H1 (cell line): Measurements from ENCODE around the gene POLR2M. TPM values are rescaled to one million over a fixed set of nuclear protein-coding genes. Genes with fewer than 3 reads are reported as not detected.

ENCODE experiments used
- CTCF ChIA-PET: fragments of 300-600 bp; sonication (Branson Sonifier 250); formaldehyde crosslinking; loops from one replicate; lab custom pipeline; 2021; ENCODE audit not compliant: partially characterized antibody; lab: Charles Lee
- POLR2A ChIA-PET: fragments of 300-600 bp; sonication (Branson Sonifier 250); formaldehyde crosslinking; loops from one replicate; lab custom pipeline; 2021; ENCODE audit warnings: inconsistent platforms; ENCODE audit not compliant: partially characterized antibody; lab: Charles Lee
- DNase-seq, 2 experiments: peaks; one replicate each; pipeline versions ENCODE4 v3.0.0 to v3.0.0-alpha.2; 2010 to 2022; ENCODE audit warnings: low spot score in 2 of 2, low read depth in 1 of 2, mixed read lengths in 1 of 2
- FAIRE-seq: peaks from 2 replicates; lab custom pipeline; 2011; peaks lifted over from hg19 to GRCh38; lab: Jason Lieb, UNC
- H2AFZ ChIP-seq: 2 replicates; pipeline ENCODE4 v1.8.1; 2012; ENCODE audit warnings: low read length, inconsistent platforms
- H2AK5ac ChIP-seq: 2 replicates; pipeline ENCODE4 v1.6.1; 2013; ENCODE audit warnings: low read depth, low read length
- H2BK120ac ChIP-seq: replicated peaks from 2 replicates; pipeline ENCODE3; 2013; ENCODE audit warnings: low read depth, low read length, inconsistent platforms
- H2BK12ac ChIP-seq: 2 replicates; pipeline ENCODE4 v1.6.1; 2013; ENCODE audit warnings: low read depth, low read length
- H2BK15ac ChIP-seq: 2 replicates; pipeline ENCODE4 v1.6.1; 2013; ENCODE audit warnings: low read length
- H2BK20ac ChIP-seq: 2 replicates; pipeline ENCODE4 v1.6.1; 2013; ENCODE audit warnings: low read length
- H2BK5ac ChIP-seq: 2 replicates; pipeline ENCODE4 v1.6.1; 2013; ENCODE audit warnings: low read depth, low read length
- H3K14ac ChIP-seq: 2 replicates; pipeline ENCODE4 v1.6.1; 2013; ENCODE audit warnings: inconsistent platforms; ENCODE audit not compliant: insufficient read length
- H3K18ac ChIP-seq: 2 replicates; pipeline ENCODE4 v1.6.1; 2013; ENCODE audit warnings: low read length; ENCODE audit errors: extremely low read depth
- H3K23ac ChIP-seq: 2 replicates; pipeline ENCODE4 v1.6.1; 2013; ENCODE audit warnings: inconsistent platforms; ENCODE audit not compliant: insufficient read length
- H3K23me2 ChIP-seq: 2 replicates; pipeline ENCODE4 v1.6.1; 2013; ENCODE audit warnings: low read depth, low read length
- H3K27ac ChIP-seq: 2 replicates; pipeline ENCODE4 v1.6.1; 2011; ENCODE audit warnings: low read depth, low read length, inconsistent platforms
- H3K27me3 ChIP-seq, 4 experiments: replicated peaks in 1 of 4; 1 replicate in 1 of 4; 2 replicates in 3 of 4; pipeline versions ENCODE4 v1.6.1 to v1.8.1; 2011 to 2013; ENCODE audit warnings: low read length in 3 of 4, mild to moderate bottlenecking in 3 of 4, inconsistent platforms in 2 of 4, mixed read lengths in 2 of 4, moderate library complexity in 1 of 4; ENCODE audit not compliant: control insufficient read depth in 3 of 4, insufficient read depth in 3 of 4; ENCODE audit errors: extremely low read depth in 1 of 4
- H3K36me3 ChIP-seq, 4 experiments: 2 replicates each; pipeline versions ENCODE4 v1.6.1 to v1.8.1; 2011 to 2013; ENCODE audit warnings: mild to moderate bottlenecking in 4 of 4, low read length in 3 of 4, moderate library complexity in 2 of 4, control low read depth in 1 of 4, inconsistent platforms in 1 of 4; ENCODE audit not compliant: insufficient read depth in 4 of 4, control insufficient read depth in 2 of 4
- H3K4ac ChIP-seq: replicated peaks from 2 replicates; pipeline ENCODE3; 2013; ENCODE audit warnings: low read length, low read depth, mixed read lengths, inconsistent platforms; ENCODE audit not compliant: insufficient read length
- H3K4me1 ChIP-seq, 4 experiments: replicated peaks in 1 of 4; 1 replicate in 1 of 4; 2 replicates in 3 of 4; pipeline versions ENCODE4 v1.6.1 to v1.8.1; 2011 to 2013; ENCODE audit warnings: low read length in 3 of 4, inconsistent platforms in 2 of 4, mixed read lengths in 1 of 4; ENCODE audit not compliant: insufficient read depth in 4 of 4, control insufficient read depth in 3 of 4
- H3K4me2 ChIP-seq, 2 experiments: 2 replicates each; pipeline versions ENCODE4 v1.6.1 to v1.8.1; 2011 to 2013; ENCODE audit warnings: low read depth in 2 of 2, low read length in 2 of 2, control low read depth in 1 of 2, inconsistent platforms in 1 of 2, mild to moderate bottlenecking in 1 of 2; ENCODE audit not compliant: insufficient read depth in 1 of 2
- H3K4me3 ChIP-seq, 4 experiments: fragments of 200-600, 300-600 bp in 1 of 4; sonication (generic), shearing (Covaris generic), sonication (Bioruptor Twin) in 1 of 4; 2 replicates each; pipeline versions ENCODE4 v1.5.1 to v1.8.1; 2011 to 2016; ENCODE audit warnings: low read length in 4 of 4, low read depth in 3 of 4, control low read depth in 2 of 4, inconsistent platforms in 2 of 4, mild to moderate bottlenecking in 2 of 4, mixed read lengths in 1 of 4, moderate library complexity in 1 of 4; ENCODE audit not compliant: insufficient read depth in 2 of 4; ENCODE audit errors: extremely low read depth in 1 of 4
- H3K56ac ChIP-seq: replicated peaks from 2 replicates; pipeline ENCODE3; 2013; ENCODE audit warnings: low read depth, mild to moderate bottlenecking, mixed read lengths, low read length, inconsistent platforms; ENCODE audit not compliant: insufficient read length
- H3K79me1 ChIP-seq: 2 replicates; pipeline ENCODE4 v1.6.1; 2013; ENCODE audit warnings: low read depth, low read length, control low read depth
- H3K79me2 ChIP-seq, 2 experiments: 2 replicates each; pipeline versions ENCODE4 v1.6.1 to v1.8.1; 2012 to 2013; ENCODE audit warnings: low read length in 2 of 2, mild to moderate bottlenecking in 2 of 2, inconsistent platforms in 1 of 2; ENCODE audit not compliant: insufficient read depth in 2 of 2, control insufficient read depth in 1 of 2
- H3K9ac ChIP-seq, 4 experiments: replicated peaks in 1 of 4; 1 replicate in 1 of 4; 2 replicates in 3 of 4; pipeline versions ENCODE4 v1.6.1 to v1.8.1; 2011 to 2013; ENCODE audit warnings: low read depth in 3 of 4, low read length in 3 of 4, control low read depth in 2 of 4, mild to moderate bottlenecking in 2 of 4, moderate library complexity in 2 of 4, inconsistent platforms in 1 of 4; ENCODE audit errors: extremely low read depth in 1 of 4
- H3K9me3 ChIP-seq, 2 experiments: 2 replicates each; pipeline versions ENCODE4 v1.6.1 to v1.8.1; 2012 to 2013; ENCODE audit warnings: mild to moderate bottlenecking in 2 of 2, moderate library complexity in 2 of 2, control low read depth in 1 of 2, inconsistent platforms in 1 of 2, low read depth in 1 of 2, low read length in 1 of 2, mixed read lengths in 1 of 2; ENCODE audit not compliant: insufficient read depth in 2 of 2
- H4K20me1 ChIP-seq, 2 experiments: replicated peaks in 1 of 2; 2 replicates each; pipeline versions ENCODE3 to v1.8.1; 2011 to 2013; ENCODE audit warnings: inconsistent platforms in 2 of 2, low read length in 2 of 2, mild to moderate bottlenecking in 1 of 2; ENCODE audit not compliant: insufficient read depth in 2 of 2, control insufficient read depth in 1 of 2
- H4K5ac ChIP-seq: 2 replicates; pipeline ENCODE4 v1.6.1; 2013; ENCODE audit warnings: low read length, low read depth, mixed read lengths, inconsistent platforms; ENCODE audit not compliant: insufficient read length
- H4K8ac ChIP-seq: 2 replicates; pipeline ENCODE4 v1.8.0; 2013; ENCODE audit warnings: mild to moderate bottlenecking, moderate library complexity, low read length, inconsistent platforms; ENCODE audit not compliant: insufficient read depth; ENCODE audit errors: extremely low read depth
- H4K91ac ChIP-seq: replicated peaks from 2 replicates; pipeline ENCODE3; 2013; ENCODE audit warnings: low read length, mixed read lengths, inconsistent platforms; ENCODE audit not compliant: insufficient read length
- CREB1 ChIP-seq: IDR thresholded peaks from 2 replicates; pipeline ENCODE4 v1.6.1; 2012; ENCODE audit warnings: inconsistent platforms
- EGR1 ChIP-seq: IDR thresholded peaks from 2 replicates; pipeline ENCODE4 v1.6.1; 2011; ENCODE audit warnings: low read depth, low read length, borderline replicate concordance
- EP300 ChIP-seq, 2 experiments: IDR thresholded peaks; 1 replicate in 1 of 2; 2 replicates in 1 of 2; pipeline ENCODE4 v1.6.1; 2011 to 2012; ENCODE audit warnings: low read depth in 2 of 2, low read length in 2 of 2, mild to moderate bottlenecking in 2 of 2, borderline replicate concordance in 1 of 2, inconsistent platforms in 1 of 2, moderate library complexity in 1 of 2
- EZH2 ChIP-seq: fragments of 200-600 bp; sonication (generic); IDR thresholded peaks from 2 replicates; pipeline ENCODE4 v1.7.1; 2012; ENCODE audit warnings: low read depth, mild to moderate bottlenecking, moderate library complexity, low read length, inconsistent platforms; ENCODE audit not compliant: severe bottlenecking
- NRF1 ChIP-seq: IDR thresholded peaks from 2 replicates; pipeline ENCODE4 v1.6.1; 2011; ENCODE audit warnings: mild to moderate bottlenecking, low read depth, low read length, improper control_type of control experiment
- SIN3A ChIP-seq, 2 experiments: IDR thresholded peaks in 1 of 2; conservative IDR thresholded peaks in 1 of 2; 2 replicates each; pipeline ENCODE4 v1.6.1; 2011 to 2012; ENCODE audit warnings: low read length in 2 of 2, improper control_type of control experiment in 1 of 2, low read depth in 1 of 2, mild to moderate bottlenecking in 1 of 2
- TBP ChIP-seq: IDR thresholded peaks from 2 replicates; pipeline ENCODE4 v1.6.1; 2011; ENCODE audit warnings: low read depth, low read length, improper control_type of control experiment
- WGBS, 2 experiments: shearing (Covaris generic) in 1 of 2; methylation state at CpG; one replicate each; pipeline versions ENCODE4 v1.1.6 to v1.1.7; 2013 to 2015; ENCODE audit warnings: low lambda C conversion rate in 2 of 2, mixed read lengths in 2 of 2, inconsistent platforms in 1 of 2, low coverage in 1 of 2, missing lambda C conversion rate in 1 of 2; ENCODE audit not compliant: insufficient replicate concordance in 2 of 2, insufficient coverage in 1 of 2, insufficient read length in 1 of 2; ENCODE audit errors: extremely low coverage in 1 of 2, missing lambda C conversion rate in 1 of 2; 5-methylcytosine and 5-hydroxymethylcytosine counted together
- long read RNA-seq, 2 experiments: library from RNA in 1 of 2; library from capped mRNA in 1 of 2; stranded (forward); transcript quantifications; one replicate each; pipeline ENCODE4 v2.0.0, GENCODE V29; 2021; ENCODE audit warnings: inconsistent platforms in 1 of 2
- polyA minus RNA-seq, 3 experiments: library from RNA; depleted of rRNA, polyadenylated mRNA; stranded (reverse); fragments of >200 nt; gene quantifications; 1 replicate in 2 of 3; 2 replicates in 1 of 3; pipeline ENCODE4 v1.2.3, GENCODE V29; 2011
- polyA plus RNA-seq, 7 experiments: library from polyadenylated mRNA; depleted of rRNA in 3 of 7; stranded (reverse) in 5 of 7; unstranded in 2 of 7; fragments of >200 nt in 5 of 7; fragments of 200-250 nt in 2 of 7; gene quantifications; 1 replicate in 5 of 7; 2 replicates in 1 of 7; 4 replicates in 1 of 7; pipeline versions ENCODE4 v1.2.1 to v1.2.3, GENCODE V29; 2011 to 2013; ENCODE audit warnings: missing spikeins in 2 of 7, mixed read lengths in 2 of 7
- total RNA-seq: library from RNA; stranded (reverse); fragmentation: NEBNext Ultra II Directional; extraction: Animal tissue kit (Norgen Biotek cat#: 25700); gene quantifications from 2 replicates; pipeline ENCODE4 v1.2.1, GENCODE V29; 2021

POLR2M gene
- total RNA-seq (55.1 and 61.7 TPM in 2 replicates), polyA plus RNA-seq (2011; rRNA removed) (32.7 and 180 TPM in 2 replicates), polyA minus RNA-seq (2011; rRNA and poly(A)+ RNA removed) (78.6 and 96.7 TPM in 2 replicates)
- 156 TPM for polyA plus RNA-seq (2011; cell fraction: cytosol; rRNA removed)
- 266 TPM for polyA plus RNA-seq (2011; cell fraction: nucleus; rRNA removed)
- 33.6 to 102 TPM (median 37.0 TPM) in 4 replicates for polyA plus RNA-seq (2012, experiment 1 of 2)
- 4.6 TPM for polyA plus RNA-seq (2012, experiment 2 of 2)
- 117 TPM for polyA plus RNA-seq (2013, experiment 1 of 2)
- polyA plus RNA-seq (2013, experiment 2 of 2): 128 TPM
- polyA minus RNA-seq (2011; cell fraction: cytosol; rRNA and poly(A)+ RNA removed): 140 TPM
- 74.6 TPM for polyA minus RNA-seq (2011; cell fraction: nucleus; rRNA and poly(A)+ RNA removed)
- long read RNA-seq, experiment 1, full-length matches to known transcripts: 15 of 35 reads
- long read RNA-seq, experiment 1, partial matches to known transcripts: 20 of 35 reads
- long read RNA-seq, experiment 1, other reads (novel, unspliced or antisense): 0 of 35 reads
- long read RNA-seq, experiment 2, partial matches to known transcripts: 1 of 3 reads
- long read RNA-seq, experiment 2, other reads (novel, unspliced or antisense): 2 of 3 reads

DNA sequence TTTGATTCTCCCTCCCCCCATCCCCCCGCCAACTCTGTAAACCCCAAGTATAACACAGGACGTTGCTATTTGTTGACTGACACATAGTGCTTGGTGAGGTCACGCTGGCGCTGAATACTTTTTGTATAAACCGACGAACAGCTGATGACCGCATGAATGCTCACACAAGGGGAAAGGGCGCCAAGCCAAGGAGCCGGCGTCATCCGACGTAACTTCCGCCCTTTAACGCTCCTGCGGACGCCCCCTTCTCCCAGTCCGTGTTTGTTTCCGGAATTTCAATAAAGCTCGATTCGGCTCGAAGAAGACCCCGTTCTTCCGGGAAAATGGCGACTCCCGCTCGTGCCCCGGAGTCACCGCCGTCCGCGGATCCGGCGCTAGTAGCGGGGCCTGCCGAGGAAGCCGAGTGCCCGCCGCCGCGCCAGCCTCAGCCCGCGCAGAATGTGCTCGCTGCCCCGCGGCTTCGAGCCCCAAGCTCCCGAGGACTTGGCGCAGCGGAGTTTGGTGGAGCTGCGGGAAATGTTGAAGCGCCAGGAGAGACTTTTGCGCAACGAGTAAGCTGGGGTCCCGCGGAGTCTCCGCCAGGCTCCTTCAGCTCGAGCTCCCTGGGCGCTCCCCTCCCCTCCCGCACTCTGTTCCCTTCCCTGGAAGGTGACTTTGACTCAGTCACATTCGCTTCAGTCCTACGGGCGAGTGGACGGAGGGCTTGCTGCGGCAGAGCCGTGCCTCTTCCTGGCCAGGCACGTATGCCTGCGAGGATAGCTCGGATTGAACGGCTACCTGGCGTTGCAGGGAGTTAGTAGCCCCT lies at the start of gene POLR2M:
Gene POLR2M (plus strand): TSS at position 310 of the 805 bp plus-strand sequence. CDS start 129 bp downstream, at position 439.
- Histone ChIP-seq H2BK120ac (no peak within 1 kb of the TSS), H4K20me1 (no peaks in the 10 kb centered on the region), H2BK12ac (no peak within 1 kb of the TSS; the same call in 1 of the 2 replicates), H3K4ac (peak within 1 kb of the TSS; percentile 87), H3K23me2 (peaks cover 3% of the 10 kb centered on the region; the same call in 1 of the 2 replicates), H3K79me2 (peaks cover 0 to 19% of the 10 kb centered on the region in 2 experiments; a peak in 2 of 4 replicates), H4K5ac (peak within 1 kb of the TSS; percentile 96), H3K4me2 (peak within 1 kb of the TSS; percentile 82 to 93), H4K91ac (peak within 1 kb of the TSS; percentile 68), H3K56ac (no peak within 1 kb of the TSS), H3K9me3 (peaks cover 0 to 4% of the 10 kb centered on the region in 2 experiments; a peak in 1 of 4 replicates), H3K36me3 (peaks cover 6 to 26% (median 20%) of the 10 kb centered on the region in 4 experiments), H3K23ac (no peak within 1 kb of the TSS), H3K9ac (peak within 1 kb of the TSS; percentile 90 to 99 (median 96)), H2BK20ac (no peak within 1 kb of the TSS), H3K27me3 (peaks cover 0 to 13% (median 5%) of the 10 kb centered on the region in 4 experiments; a peak in 6 of 7 replicates), H3K27ac (peak within 1 kb of the TSS; percentile 85), H2BK5ac (peak within 1 kb of the TSS; percentile 86), H2AFZ (peak within 1 kb of the TSS; percentile 60), H3K4me1 (peaks cover 0 to 3% (median 3%) of the 10 kb centered on the region in 4 experiments; a peak in 3 of 7 replicates), H3K14ac (peak within 1 kb of the TSS; percentile 20), H3K4me3 (peak within 1 kb of the TSS; percentile 93 to 99 (median 96)), H2BK15ac (no peak within 1 kb of the TSS), H3K79me1 (peaks cover 7% of the 10 kb centered on the region), H3K18ac (peak within 1 kb of the TSS; percentile 76), H2AK5ac (0 out of 2 replicates have a peak within 1 kb of the TSS, but pooled peaks have one; percentile 14), H4K8ac (peak within 1 kb of the TSS; percentile 97)
- peak; percentile 78 to 82 for DNase-seq
- no peak for FAIRE-seq
- CTCF ChIA-PET: interaction anchor here (0.9 to 2.7 kb wide), 9 partner anchors 9 to 364 kb away, joined by 3 to 11 read pairs (median 5); no protein-coding TSS in a partner anchor
- 2% methylated on average over 65 of the region's 70 CpGs; no CpG with 5 or more reads in 1 of the 2 experiments for WGBS, 2 experiments
- POLR2A ChIA-PET: interaction anchor here (0.6 to 2.1 kb wide), 16 partner anchors 10 to 359 kb away, joined by 3 to 18 read pairs (median 4); partner anchors contain the start of gene ALDH1A2
- TF ChIP-seq EP300 (IDR thresholded peaks at IDR 0.05; ENCODE audit: borderline replicate concordance in 1 of 2, low read depth in 2 of 2, low read length in 2 of 2): peak in 1 of 2 experiments; percentile 78; a peak in 1 of 3 replicates
- TF ChIP-seq TBP: peak; percentile 85
- TF ChIP-seq SIN3A (conservative IDR thresholded peaks at IDR 0.05 in 1 of 2, IDR thresholded peaks at IDR 0.05 in 1 of 2; ENCODE audit: low read depth in 1 of 2, low read length in 2 of 2): peak in 1 of 2 experiments; percentile 80; a peak in 2 of 4 replicates
- TF ChIP-seq CREB1: peak; percentile 96
- no peak for TF ChIP-seq EZH2
- TF ChIP-seq NRF1: no peak
- peak; percentile 50; the same call in 1 of the 2 replicates for TF ChIP-seq EGR1
